SK-N-SH treated with all-trans-retinoic acid at 6 μM for 48 hours (cell line): Measurements from ENCODE around the gene CRYGB.

Experiments
- ARNTL ChIP-seq: fragments of 450-650 bp; formaldehyde crosslinking; IDR thresholded peaks from 2 replicates; pipeline ENCODE4 v1.5.0; 2020; ENCODE audit warnings: low read depth, mild to moderate bottlenecking, moderate library complexity, borderline replicate concordance
- BACH2 ChIP-seq: fragments of 250-450 bp; sonication (Bioruptor Pico); IDR thresholded peaks from 2 replicates; pipeline ENCODE4 v1.9.0; 2021; ENCODE audit warnings: mild to moderate bottlenecking, borderline replicate concordance
- CREB5 ChIP-seq: fragments of 250-450 bp; sonication (Bioruptor Pico); IDR thresholded peaks from 2 replicates; pipeline ENCODE4 v1.5.1; 2020; ENCODE audit warnings: low read depth, mild to moderate bottlenecking, moderate library complexity
- ISL1 ChIP-seq: fragments of 250-450 bp; sonication (Bioruptor Pico); IDR thresholded peaks from 2 replicates; pipeline ENCODE4 v2.1.2; 2022; ENCODE audit warnings: mild to moderate bottlenecking, moderate library complexity
- PPARA ChIP-seq: fragments of 250-450 bp; sonication (Bioruptor Pico); IDR thresholded peaks from 2 replicates; pipeline ENCODE4 v1.5.0; 2020; ENCODE audit warnings: mild to moderate bottlenecking, borderline replicate concordance
- TCF4 ChIP-seq: fragments of 250-450 bp; sonication (Bioruptor Pico); IDR thresholded peaks from 2 replicates; pipeline ENCODE4 v1.8.0; 2021; ENCODE audit warnings: mild to moderate bottlenecking, moderate library complexity, borderline replicate concordance
- TOX ChIP-seq: fragments of 250-450 bp; sonication (Bioruptor Pico); IDR thresholded peaks from 2 replicates; pipeline ENCODE4 v1.8.0; 2021; ENCODE audit warnings: mild to moderate bottlenecking, moderate library complexity, borderline replicate concordance
- TSHZ2 ChIP-seq: fragments of 250-450 bp; sonication (Bioruptor Pico); IDR thresholded peaks from 2 replicates; pipeline ENCODE4 v1.5.0; 2020; ENCODE audit warnings: mild to moderate bottlenecking, moderate library complexity
- ZC3H10 ChIP-seq: fragments of 250-450 bp; sonication (Bioruptor Pico); IDR thresholded peaks from 2 replicates; pipeline ENCODE4 v1.5.1; 2021; ENCODE audit warnings: mild to moderate bottlenecking, moderate library complexity
- ZFP30 ChIP-seq: fragments of 450-650 bp; formaldehyde crosslinking; IDR thresholded peaks from 2 replicates; pipeline ENCODE4 v1.5.0; 2022; ENCODE audit warnings: mild to moderate bottlenecking, moderate library complexity
- ZNF8 ChIP-seq: fragments of 450-650 bp; formaldehyde crosslinking; IDR thresholded peaks from 2 replicates; pipeline ENCODE4 v1.5.0; 2020; ENCODE audit warnings: mild to moderate bottlenecking, moderate library complexity
- TF ChIP-seq, protein P1 (sequence below): fragments of 250-450 bp; sonication (Bioruptor Pico); IDR thresholded peaks from 2 replicates; pipeline ENCODE4 v1.8.0; 2020; ENCODE audit warnings: mild to moderate bottlenecking, moderate library complexity, borderline replicate concordance

- TF ChIP-seq ARNTL, result no peak
- no peak for TF ChIP-seq PPARA (CRISPR knock-in tag)
- TF ChIP-seq ZC3H10, result no peak
- TF ChIP-seq ISL1 (CRISPR knock-in tag), result no peak
- no peak for TF ChIP-seq ZFP30 (CRISPR knock-in tag)
- no peak for TF ChIP-seq CREB5 (CRISPR knock-in tag)
- TF ChIP-seq, protein P1, sequence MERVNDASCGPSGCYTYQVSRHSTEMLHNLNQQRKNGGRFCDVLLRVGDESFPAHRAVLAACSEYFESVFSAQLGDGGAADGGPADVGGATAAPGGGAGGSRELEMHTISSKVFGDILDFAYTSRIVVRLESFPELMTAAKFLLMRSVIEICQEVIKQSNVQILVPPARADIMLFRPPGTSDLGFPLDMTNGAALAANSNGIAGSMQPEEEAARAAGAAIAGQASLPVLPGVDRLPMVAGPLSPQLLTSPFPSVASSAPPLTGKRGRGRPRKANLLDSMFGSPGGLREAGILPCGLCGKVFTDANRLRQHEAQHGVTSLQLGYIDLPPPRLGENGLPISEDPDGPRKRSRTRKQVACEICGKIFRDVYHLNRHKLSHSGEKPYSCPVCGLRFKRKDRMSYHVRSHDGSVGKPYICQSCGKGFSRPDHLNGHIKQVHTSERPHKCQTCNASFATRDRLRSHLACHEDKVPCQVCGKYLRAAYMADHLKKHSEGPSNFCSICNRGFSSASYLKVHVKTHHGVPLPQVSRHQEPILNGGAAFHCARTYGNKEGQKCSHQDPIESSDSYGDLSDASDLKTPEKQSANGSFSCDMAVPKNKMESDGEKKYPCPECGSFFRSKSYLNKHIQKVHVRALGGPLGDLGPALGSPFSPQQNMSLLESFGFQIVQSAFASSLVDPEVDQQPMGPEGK (CRISPR knock-in tag), result no peak
- no peak for TF ChIP-seq ZNF8 (CRISPR knock-in tag)
- no peak for TF ChIP-seq BACH2 (CRISPR knock-in tag)
- TF ChIP-seq TOX (CRISPR knock-in tag), result no peak
- no peak for TF ChIP-seq TSHZ2
- no peak for TF ChIP-seq TCF4 (CRISPR knock-in tag)
These were observed 7.2 kb upstream of the CRYGB start for GRCh38 chr2:208153156-208153555.
